ENCODE data around the gene SHANK1.

Gene SHANK1

DNA sequence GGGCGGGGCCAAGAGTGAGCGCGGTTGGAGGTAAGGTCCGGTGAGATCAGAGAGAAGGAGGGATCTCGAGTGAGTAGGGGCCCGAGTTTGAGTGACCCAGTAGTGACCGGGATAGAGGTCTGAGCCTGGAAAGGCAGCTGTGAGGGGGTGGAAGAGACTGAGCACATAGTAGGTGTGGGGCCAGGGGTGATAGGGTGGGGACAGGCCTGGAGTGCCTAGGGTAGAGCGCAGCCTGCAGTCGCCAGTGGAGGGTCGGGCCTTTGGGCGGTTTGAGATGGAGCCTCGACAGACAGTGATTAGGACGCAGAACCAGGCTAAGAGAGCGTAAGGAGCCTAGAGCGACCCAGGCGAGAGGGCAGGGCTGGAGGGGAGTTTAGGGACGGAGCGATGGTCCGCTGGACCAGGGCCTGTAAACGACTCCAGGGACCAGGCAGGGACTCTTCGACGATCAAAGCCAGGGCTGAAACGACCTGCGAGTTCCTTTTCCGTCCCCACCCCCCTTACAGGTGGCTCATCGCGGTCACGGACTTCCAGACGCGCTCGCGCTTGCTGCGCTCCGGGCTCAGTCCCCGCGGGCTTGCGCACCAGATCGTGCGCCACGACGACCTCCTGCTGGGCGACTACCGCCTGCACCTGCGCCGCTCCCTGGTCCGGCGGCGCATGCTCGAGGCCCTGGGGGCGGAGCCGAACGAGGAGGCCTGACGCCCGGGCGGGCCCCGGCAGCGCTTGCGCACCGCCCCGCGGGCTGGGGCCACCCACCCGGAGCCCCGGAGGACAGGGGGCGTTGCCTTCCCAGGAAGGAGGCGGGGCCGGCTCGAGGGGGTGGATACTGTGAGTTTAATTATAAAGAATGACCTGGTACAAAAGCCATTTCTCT lies 60.9 kb downstream of the SHANK1 start:
- peak; percentile 37 for DNase-seq

DNA sequence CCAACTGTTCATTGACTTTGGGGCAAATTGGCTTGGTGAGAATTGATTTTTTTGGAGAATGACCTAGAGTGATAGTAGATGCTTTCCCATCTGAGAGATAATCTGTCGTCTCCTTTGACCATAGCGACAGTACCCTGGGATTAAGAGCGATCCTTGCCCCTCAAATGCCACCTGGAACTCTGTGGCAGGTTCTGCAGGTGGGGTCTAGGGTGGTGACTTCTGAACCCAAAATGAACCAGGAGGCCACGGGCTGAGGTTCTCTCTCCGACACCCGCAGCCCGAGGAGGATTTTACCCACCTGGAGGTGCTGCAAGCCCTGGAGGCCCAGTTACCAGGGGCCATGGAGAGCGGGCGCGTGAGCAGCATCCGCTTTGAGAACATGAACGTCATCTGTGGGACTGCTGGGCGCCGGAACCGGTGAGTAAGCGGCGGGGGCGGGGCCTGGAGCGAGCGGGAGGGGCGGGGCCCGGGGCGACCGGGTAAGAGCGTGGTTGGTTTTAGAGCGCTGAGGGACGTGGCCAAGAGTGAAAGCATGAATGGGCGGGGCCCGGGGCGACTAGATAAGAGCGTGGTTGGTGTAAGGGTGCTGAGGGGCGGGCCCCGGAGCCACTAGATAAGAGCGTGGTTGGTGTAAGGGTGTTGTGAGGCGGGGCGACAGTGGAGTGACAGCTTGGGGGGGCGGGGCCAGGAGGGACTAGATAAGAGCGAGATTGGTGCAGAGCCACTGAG lies 61.7 kb downstream of the SHANK1 start:
- peak; percentile 78 for DNase-seq

DNA sequence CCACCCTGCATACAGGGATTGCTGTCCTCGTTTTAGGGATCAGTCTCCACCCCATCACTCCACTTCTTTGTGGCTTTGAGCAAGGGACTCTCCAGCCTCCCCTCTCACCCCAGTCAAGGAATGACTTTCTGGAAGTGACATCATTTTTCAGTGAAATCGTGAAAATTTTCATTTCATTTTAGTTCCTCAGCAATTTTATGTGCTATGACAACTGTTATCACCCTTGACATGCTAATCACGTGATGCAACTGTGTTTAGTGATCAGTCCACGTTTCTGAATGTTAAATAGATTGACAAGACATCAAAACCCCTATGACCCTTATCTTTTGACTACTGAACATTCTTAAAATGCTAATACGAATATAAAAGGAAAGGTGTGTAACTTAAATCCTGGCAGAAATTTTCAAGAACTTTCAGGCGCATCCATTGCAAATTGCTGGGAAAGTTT lies 62.4 kb downstream of the SHANK1 start:
- no peak for DNase-seq

GRCh38 chr19:50654882-50655281 lies 64.7 kb downstream of the SHANK1 start:
- no peak for DNase-seq

GRCh38 chr19:50652722-50653121 lies 66.9 kb downstream of the SHANK1 start:
- DNase-seq: no peak

GRCh38 chr19:50651174-50651573 lies 68.4 kb downstream of the SHANK1 start:
- DNase-seq: no peak

- no peak for DNase-seq
Observed at GRCh38 chr19:50649433-50650391, 69.9 kb downstream of the SHANK1 start, which contains the start of gene C19orf81. C19orf81 (plus strand) TSS chr19:50649445; CDS start chr19:50649445, 0 bp downstream.

GRCh38 chr19:50648659-50649058 lies 70.9 kb downstream of the SHANK1 start:
- no peak for DNase-seq

DNA sequence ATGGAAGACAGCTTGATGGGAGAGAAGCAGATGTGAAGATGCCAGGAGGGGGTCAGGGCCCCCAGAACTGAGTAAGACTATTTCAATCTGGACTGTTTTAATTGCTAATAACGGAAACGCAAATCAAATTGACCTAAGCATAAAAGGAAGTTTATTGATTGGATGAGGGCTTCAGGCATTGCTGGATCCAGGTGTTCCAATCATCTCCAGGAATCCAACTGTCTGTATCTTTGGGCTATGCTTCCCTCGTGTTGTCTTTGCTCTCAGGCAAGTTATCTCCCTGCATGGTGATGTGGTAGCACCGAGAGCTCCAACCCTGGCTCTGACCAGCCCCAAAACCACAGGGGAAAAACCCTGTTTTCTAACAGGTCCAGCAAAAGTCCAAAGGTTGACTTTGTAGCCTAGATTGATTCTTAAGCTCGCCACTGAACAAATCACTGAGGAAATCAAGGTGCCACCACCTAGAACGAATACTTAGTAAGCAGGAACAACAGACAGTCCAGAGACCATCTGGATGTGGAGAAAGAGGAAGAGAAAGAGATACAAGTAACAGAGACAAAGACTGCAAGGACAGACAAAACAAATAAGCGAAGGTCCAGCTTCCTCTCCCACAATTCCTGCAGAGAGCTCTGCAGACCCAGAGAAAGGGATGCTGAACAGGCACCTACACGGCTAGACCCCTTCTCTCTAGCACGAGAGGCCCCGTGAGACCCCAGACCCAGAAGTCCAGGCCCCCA lies 71.6 kb downstream of the SHANK1 start:
- no peak for DNase-seq

GRCh38 chr19:50646074-50646807 lies 73.4 kb downstream of the SHANK1 start:
- DNase-seq: no peak

DNA sequence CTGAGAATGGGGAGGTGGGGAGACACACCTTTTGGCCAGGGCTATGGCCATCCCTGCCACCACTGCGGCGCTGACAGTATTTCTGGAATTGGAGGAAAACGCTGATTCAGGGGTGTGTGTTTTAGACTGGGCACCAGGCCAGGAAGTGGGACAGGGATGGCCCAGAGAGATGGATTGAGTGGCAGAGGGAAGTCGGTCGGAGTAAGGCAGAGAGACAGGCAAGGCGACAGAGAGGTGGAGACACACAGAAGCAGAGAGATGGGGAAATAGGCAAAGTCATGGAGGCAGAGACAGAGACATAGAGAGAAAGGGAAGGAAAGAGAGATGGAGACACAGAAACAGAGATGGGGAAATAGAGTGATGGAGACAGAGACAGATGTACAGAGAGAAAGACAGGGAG lies 74.5 kb downstream of the SHANK1 start:
- no peak for DNase-seq

- DNase-seq: no peak
Observed at GRCh38 chr19:50644315-50644915, 75.2 kb downstream of the SHANK1 start.

GRCh38 chr19:50640368-50640767 lies 79.2 kb downstream of the SHANK1 start:
- DNase-seq: no peak

GRCh38 chr19:50639121-50640112 lies 80.2 kb downstream of the SHANK1 start, which contains the start of gene SYT3:
SYT3 (minus strand) TSS chr19:50639881; CDS start chr19:50637411, 2,470 bp downstream.
- peak; percentile 5 for DNase-seq

DNA sequence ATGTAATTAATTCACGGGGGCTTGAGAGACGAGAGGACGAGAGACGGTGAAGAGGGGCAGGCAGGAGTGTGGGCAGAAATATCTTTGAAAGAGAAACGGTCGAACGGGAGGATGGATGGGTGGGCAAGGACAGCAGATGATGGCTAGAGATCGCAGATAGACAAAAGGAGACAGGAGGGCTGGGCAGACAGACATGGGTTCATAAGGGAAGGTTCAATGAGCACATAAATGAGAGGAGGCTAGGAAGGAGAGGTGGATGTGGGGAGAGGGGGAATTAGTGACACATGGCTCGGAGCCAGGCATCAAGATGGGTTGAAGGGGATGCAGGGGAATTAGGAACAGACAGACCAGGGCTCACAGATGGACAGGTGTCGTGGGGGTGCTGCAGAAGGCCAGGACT lies 81.0 kb downstream of the SHANK1 start:
- DNase-seq: no peak

DNA sequence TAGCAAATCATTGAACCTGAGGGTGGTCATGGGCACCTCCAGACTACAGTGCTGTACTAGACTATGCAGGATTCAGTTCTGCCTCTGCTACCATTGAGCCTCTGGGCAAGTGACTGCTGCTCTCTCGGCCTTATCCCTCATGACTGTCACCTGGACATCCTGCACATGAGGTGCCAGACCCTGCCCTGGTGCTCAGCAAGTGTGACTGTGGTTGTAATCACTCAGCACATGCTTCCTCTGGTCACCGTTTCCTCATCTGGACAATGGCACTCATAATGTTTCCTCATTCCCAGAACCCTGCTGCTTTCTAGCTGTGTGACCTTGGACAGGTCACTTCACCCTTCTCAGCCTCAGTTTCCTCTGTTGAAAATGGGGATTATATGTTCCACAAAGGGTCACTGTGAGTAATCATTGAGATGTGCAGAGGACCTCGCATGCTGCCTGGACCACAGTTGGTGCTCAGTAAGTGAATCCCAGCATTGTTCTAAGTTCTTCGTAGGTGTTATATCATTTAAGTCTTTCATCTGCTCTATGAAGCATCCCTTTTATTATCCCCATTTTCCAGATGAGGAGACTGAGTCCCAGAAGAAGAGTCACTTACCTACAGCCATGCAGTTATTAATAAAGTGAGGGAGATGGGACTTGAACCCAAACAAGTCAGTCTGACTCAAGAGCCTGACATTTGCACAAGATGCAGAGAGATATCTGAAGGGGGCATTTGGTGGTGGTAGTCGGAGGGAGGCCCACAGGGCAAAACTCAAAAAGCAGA lies 83.1 kb downstream of the SHANK1 start:
- DNase-seq: no peak

GRCh38 chr19:50633973-50634372 lies 85.6 kb downstream of the SHANK1 start:
- no peak for DNase-seq

DNA sequence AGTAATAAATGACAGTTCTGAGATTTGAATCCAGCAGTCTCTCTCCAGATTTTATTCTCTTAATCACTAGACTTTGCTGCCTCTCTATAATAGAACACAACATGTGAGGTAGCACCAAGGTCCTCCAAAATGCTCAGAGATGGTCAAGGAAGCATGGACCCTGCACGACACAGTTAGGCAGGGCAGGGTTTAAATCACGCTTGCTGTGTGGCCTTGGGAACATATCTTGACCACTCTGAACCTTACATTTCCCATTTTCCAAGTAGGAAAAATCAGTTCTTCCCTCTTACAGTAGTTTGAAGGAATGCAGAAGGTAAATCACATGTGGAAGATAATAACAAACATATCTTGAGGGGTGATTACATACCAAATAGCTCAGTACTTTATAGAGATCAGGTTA lies 86.2 kb downstream of the SHANK1 start:
- DNase-seq: no peak
